ENCODE measurements around the gene GJA10. TPM values are rescaled to one million over a fixed set of nuclear protein-coding genes. Genes with fewer than 3 reads are reported as not detected.

The GJA10 gene
- total RNA-seq, 6 donors from 2014 or later, result not detected

DNA sequence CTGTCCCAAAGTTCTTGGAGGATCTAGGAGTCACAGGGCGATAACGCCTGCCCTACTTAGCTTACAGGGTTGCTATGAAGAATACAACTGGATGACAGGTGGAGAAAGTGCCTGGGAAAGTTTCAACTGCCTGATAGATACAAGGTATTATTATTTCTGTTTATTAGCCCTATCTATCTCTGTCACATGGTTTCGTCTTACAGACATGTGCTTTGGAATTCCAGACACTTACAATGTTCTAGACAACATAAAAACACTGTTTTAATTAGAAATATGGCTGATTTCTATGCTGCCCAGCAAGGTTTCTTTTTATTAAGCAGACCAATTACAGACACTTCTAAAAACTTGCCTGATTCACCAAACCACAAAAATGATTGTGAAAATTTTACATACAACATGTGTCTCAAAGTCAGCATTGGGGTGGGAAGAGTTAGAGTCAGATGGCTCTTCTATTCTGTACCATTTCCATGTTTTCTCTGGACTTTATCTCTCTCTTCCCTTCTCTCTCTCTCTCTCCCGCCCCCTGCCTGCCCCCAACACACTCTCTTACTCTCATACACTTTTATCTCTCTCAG lies 50.0 kb downstream of the GJA10 start:
- H3K36me3 ChIP-seq, result peaks cover 0 to 3% (median 0%) of the 10 kb centered on the region in 4 donors
- no peaks in the 10 kb centered on the region for H3K27me3 ChIP-seq
- ATAC-seq (ENCODE audit: low FRiP score in 2 of 2) (no peak), DNase-seq (no peak)
- TF ChIP-seq, protein P1, sequence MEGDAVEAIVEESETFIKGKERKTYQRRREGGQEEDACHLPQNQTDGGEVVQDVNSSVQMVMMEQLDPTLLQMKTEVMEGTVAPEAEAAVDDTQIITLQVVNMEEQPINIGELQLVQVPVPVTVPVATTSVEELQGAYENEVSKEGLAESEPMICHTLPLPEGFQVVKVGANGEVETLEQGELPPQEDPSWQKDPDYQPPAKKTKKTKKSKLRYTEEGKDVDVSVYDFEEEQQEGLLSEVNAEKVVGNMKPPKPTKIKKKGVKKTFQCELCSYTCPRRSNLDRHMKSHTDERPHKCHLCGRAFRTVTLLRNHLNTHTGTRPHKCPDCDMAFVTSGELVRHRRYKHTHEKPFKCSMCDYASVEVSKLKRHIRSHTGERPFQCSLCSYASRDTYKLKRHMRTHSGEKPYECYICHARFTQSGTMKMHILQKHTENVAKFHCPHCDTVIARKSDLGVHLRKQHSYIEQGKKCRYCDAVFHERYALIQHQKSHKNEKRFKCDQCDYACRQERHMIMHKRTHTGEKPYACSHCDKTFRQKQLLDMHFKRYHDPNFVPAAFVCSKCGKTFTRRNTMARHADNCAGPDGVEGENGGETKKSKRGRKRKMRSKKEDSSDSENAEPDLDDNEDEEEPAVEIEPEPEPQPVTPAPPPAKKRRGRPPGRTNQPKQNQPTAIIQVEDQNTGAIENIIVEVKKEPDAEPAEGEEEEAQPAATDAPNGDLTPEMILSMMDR (IDR thresholded peaks at IDR 0.05), result no peak
- TF ChIP-seq EP300 (IDR thresholded peaks at IDR 0.05), result no peak
- no peak for TF ChIP-seq POLR2A (IDR thresholded peaks at IDR 0.05)
- no peak for TF ChIP-seq POLR2AphosphoS5 (IDR thresholded peaks at IDR 0.05)
- H3K9me3 ChIP-seq, result no peaks in the 10 kb centered on the region
- H3K4me3 ChIP-seq, result no peak overlapping the region
- 94% methylated on average over 4 of the region's 4 CpGs for WGBS, 2 donors
- H3K27ac ChIP-seq, result no peak overlapping the region
- peaks cover 15 to 26% (median 24%) of the 10 kb centered on the region in 4 donors for H3K4me1 ChIP-seq

DNA sequence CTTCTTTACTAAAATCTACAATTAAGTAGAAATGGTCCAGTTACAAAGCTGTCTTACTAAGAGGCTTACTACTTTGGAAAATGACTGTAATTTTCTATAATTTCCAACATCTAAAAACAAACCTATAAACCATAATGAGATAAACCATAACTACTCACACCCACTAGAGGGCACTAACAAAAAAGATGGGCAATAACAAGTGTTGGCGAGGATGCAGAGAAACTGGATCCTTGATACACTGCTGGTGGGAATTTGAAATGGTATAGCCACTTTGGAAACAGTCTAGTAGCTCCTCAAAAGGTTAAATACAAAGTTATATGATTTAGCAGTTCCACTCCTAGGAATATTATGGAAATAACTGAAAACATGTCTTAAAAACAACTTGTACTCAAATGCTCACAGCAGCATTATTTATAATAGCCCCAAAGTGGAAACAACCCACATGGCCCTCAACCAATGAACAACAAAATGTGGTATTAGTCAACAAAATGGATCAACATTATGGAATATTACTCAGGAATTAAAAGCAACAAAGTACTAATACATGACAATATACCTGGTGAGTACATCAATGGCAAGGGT lies 50.6 kb downstream of the GJA10 start:
- Histone ChIP-seq H3K4me1 (peaks cover 15 to 25% (median 24%) of the 10 kb centered on the region in 4 donors), H3K9me3 (no peaks in the 10 kb centered on the region), H3K27me3 (no peaks in the 10 kb centered on the region), H3K27ac (no peak overlapping the region), H3K4me3 (no peak overlapping the region), H3K36me3 (peaks cover 0 to 5% (median 0%) of the 10 kb centered on the region in 4 donors)
- no peak for ATAC-seq (ENCODE audit: low FRiP score in 2 of 2)
- WGBS, 2 donors, result 92 to 97% methylated on average over 1 of the region's 1 CpG
- TF ChIP-seq, protein P1 (IDR thresholded peaks at IDR 0.05), result peak; percentile 8 to 38 (median 25)
- no peak for TF ChIP-seq POLR2AphosphoS5 (IDR thresholded peaks at IDR 0.05)
- DNase-seq, result no peak

Small RNA genes within 50 kb of the gene (small RNA-seq; reads per million reads assigned to genes)
- 0 reads per million in 4 donors for gene RF00019

Other genes starting within 250 kb of the GJA10 start
- 10 to 100 TPM; 23.4 to 44.1 (median 29.6) TPM for gene MDN1, start 74.7 kb upstream of the GJA10 start, total RNA-seq
- 10 to 100 TPM in 4 of 6 donors, 1 to 10 TPM in 2; 9.6 to 26.5 (median 13.3) TPM for gene CASP8AP2, start 64.6 kb upstream of the GJA10 start, total RNA-seq